GM12875 (cell line): ENCODE measurements around the gene RGPD4.
"Not testable (repeated sequence)": the region's sequence is repeated elsewhere in the genome, so short reads cannot be mapped to it uniquely, and the experiment has no call there.

Experiments used
- H3K4me3 ChIP-seq: one replicate; pipeline ENCODE4 v1.5.1; 2011; ENCODE audit warnings: low read depth, low read length, control low read depth
- TF ChIP-seq, protein P1 (sequence below): IDR thresholded peaks from 2 replicates; pipeline ENCODE4 v1.5.1; 2011; ENCODE audit warnings: low read depth, mild to moderate bottlenecking, control low read depth, inconsistent platforms, low read length, moderate library complexity, borderline replicate concordance; ENCODE audit not compliant: insufficient read depth

Gene RGPD4

DNA sequence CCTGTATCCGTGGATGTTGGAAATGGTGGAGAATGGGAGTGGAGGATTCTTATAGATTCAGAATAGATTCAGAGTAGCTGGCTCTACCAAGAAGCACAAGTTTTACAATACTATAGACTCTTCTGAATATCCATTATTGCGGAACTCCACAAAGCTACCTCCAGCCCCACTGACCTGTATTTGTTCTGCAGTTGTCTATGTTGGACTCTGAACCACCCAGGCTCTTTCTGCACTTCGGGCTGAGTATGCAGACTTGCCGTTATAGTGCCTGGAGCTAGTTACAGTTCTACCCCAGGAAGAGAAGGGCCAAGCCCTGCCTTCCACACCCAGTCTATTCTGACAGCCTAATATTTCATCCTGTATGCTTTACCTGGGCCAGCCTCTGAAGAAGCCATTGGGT is 4.4 kb upstream of the RGPD4 start:
- TF ChIP-seq, protein P1, sequence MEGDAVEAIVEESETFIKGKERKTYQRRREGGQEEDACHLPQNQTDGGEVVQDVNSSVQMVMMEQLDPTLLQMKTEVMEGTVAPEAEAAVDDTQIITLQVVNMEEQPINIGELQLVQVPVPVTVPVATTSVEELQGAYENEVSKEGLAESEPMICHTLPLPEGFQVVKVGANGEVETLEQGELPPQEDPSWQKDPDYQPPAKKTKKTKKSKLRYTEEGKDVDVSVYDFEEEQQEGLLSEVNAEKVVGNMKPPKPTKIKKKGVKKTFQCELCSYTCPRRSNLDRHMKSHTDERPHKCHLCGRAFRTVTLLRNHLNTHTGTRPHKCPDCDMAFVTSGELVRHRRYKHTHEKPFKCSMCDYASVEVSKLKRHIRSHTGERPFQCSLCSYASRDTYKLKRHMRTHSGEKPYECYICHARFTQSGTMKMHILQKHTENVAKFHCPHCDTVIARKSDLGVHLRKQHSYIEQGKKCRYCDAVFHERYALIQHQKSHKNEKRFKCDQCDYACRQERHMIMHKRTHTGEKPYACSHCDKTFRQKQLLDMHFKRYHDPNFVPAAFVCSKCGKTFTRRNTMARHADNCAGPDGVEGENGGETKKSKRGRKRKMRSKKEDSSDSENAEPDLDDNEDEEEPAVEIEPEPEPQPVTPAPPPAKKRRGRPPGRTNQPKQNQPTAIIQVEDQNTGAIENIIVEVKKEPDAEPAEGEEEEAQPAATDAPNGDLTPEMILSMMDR: no peak
- H3K4me3 ChIP-seq: no peak overlapping the region

DNA sequence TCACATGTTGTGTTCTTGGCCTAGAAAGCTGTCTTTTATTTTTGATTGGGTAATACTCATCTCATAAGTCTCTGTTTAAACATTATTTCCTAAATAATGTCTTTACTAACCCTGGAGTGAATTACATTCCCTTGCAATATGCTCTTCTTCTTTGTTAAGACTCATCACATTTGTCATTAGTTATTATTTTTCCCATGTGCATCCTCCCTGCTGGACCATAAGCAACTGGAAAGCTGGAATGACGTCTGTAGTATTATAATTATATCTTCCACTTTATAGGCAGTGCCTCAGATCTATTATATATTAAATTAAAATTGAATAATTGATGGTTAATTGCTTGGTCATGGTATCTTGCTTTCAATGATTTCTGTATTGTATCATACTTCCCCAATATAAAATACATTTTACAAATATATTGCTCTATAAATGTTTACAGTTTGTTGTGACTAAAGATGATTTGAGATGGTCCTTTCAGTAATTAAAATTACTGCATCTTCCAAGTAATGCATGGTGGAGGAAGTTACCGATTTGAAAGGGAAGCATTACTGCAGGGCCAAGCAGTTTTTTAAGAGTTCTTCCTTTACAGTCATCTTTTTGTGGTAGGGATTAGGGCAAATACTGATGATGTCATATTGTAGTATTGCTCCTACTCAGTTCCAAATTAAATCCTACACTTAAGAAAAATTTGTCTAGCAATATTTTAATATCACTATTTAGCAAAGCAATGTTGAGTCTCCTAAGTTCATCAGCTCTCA is 2.1 kb upstream of the RGPD4 start:
- TF ChIP-seq, protein P1: no peak
- H3K4me3 ChIP-seq: no peak overlapping the region

DNA sequence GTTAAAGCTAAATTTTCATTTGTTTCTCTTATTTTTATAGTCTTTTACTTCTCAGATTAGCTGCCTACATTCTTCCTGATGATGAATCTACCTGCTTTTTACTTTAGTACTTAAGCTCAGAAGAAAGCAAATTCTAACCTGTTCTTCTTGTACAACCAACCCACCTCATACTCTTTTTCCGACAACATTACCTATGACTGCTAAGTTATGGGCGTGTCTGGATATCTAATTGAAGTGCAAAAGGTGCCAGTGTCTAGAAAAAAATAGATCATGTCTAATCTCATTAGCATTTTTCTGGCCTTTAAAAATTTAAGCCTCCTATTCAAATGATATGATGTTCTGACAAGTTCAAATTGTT is 1.5 kb upstream of the RGPD4 start:
- no peak overlapping the region for H3K4me3 ChIP-seq
- TF ChIP-seq, protein P1: no peak

DNA sequence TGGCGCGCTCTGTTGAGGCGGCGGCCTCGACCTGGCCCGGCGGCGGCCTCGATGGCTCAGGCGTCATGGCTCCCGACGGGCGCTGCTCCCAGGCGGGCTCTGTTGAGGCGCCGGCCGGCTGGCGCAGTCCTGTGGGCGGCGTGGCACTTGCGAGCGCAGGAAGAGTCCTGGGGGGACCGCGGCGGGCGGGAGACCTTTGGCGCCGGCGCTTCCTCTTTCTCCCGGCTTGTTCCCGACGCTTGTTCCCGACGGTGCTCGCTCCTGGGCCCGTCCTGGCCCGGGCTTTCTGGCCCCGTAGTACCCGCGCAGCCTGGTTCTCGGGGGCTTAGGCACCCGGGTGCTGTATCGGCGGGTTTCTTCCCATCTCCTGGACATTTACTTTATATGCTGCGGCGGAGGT is 2.8 kb downstream of the RGPD4 start:
- H3K4me3 ChIP-seq: not testable (repeated sequence)

DNA sequence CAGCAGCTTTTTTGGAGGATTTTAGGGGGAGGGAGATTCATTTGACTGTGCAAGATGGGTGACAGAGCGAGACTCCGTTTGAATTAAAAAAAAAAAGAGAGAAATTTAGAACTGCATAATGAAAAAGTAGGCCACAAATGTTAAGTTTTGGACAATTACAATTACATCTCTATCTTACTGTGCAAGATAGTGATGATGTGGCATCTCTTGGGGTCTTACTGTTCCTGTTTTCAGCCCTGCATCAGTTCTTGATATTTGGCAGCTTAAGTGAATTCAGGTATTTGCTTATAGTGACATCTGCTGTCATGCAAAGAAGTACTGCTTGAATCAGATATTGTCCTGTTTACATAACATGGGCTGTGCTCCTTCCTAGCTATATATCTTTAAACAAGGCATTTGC is 6.5 kb downstream of the RGPD4 start:
- not testable (repeated sequence) for H3K4me3 ChIP-seq

DNA sequence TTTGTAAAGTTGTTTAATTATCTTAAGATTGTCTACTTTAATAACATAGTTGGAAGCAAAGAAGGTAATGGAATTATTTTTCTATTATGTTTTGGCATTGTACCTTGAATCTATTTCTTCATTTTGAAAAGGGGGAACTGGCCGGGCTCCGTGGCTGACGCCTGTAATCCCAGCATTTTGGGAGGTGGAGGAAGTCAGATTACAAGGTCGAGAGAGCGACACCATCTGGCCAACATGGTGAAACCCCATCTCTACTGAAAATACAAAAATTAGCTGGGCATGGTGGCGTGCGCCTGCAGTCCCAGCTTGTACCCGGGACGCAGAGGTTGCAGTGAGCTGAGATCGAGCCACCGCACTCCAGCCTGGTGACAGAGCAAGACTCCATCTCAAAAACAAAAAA is 6.9 kb downstream of the RGPD4 start:
- not testable (repeated sequence) for H3K4me3 ChIP-seq

DNA sequence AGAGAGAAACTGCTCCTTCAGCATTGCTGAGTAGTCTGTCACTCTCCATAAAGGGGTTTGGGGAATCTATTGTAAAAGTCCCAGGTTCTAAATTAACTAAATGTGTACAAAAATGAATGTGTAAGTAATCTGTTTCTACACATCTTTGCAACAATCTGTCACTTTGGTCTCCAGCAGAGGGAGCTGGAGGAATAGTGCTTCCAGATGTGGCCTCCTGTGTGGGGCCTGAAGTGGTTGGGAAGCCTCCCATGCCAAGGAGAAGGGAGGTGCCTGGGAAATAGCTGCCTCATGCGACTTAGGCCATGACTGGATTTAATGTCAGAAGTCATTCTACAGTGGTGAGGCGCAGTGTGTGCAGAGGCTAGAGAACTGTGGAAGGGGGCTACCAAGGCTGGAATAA is 89.4 kb downstream of the RGPD4 start:
- H3K4me3 ChIP-seq: not testable (repeated sequence)

DNA sequence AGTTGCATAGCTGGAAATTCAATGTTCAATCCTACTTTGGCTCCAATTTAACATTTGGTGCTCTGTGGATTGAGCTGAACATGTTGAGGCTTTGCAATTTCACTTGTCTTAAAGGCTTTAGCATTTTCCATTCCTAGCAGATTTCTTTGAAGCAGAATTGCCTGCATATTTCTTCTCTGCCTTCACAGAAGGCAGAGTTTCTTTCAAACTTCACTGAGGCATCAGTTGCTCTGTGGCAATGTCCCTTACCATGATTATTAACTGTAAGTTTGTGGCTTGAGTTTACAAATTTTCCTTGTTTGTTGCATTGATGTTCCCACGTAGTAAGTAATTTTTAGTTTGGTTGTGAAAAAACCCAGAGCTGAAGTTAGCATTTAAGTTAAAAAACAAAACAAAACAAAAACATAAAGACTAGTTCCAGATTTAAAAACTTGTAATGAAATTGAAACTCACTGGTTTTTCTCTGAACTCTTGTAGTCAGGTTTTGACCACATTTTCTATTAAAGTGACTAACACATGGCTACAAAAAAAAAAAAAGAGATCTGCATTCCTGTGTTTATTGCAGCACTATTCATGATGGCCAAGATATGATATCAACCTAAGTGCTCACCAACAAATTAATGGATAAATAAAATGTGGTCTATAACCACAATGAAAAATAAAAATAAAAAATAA is 90.1 kb downstream of the RGPD4 start:
- not testable (repeated sequence) for H3K4me3 ChIP-seq

DNA sequence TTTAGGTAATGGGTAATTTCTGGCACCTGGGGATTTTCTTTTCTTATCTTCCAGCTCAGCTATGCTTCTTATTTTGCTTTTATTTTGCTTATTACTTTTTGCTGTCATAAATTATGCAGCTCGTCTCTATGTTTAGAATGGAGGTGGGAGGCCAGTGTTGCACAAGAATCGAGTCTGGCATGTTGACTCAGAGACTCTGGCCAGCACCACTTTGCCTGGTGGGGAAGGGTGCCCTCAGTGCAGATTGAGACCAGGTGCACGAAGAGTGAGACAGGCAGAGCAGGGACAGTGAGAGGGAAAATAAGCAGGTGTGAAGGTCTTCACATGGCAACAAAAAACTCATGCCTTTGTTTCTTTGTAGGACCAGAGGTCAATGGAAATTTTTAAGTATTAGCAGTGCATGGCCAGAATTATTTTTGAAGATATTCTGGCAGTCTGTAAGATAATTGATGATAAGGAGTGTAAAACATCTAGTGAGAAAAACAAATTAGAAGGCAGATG is 100.4 kb downstream of the RGPD4 start:
- H3K4me3 ChIP-seq: no peak overlapping the region
- TF ChIP-seq, protein P1: no peak

DNA sequence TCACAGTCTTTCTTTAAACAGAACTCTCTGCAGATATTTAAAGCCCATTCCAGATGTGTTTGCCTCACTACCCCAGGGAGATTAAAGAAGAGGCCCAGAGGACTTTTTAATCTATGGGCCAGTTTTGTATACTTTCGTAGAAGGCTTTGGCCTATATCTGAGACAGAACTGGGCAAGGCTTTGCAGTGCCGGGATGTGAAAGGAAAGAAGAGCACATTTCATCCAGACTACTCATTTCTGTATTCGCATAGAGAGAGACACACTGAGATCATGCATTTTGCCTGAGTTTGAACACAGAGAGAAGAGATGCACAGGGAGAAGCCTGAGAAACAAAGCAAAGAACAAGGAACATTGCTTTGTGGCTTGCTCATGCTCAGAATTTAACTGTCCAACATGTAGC is 104.7 kb downstream of the RGPD4 start:
- H3K4me3 ChIP-seq: no peak overlapping the region
- TF ChIP-seq, protein P1: no peak
